Astrocyte of the cerebellum (primary cell): ENCODE measurements around the gene FERMT1.

Source experiments
- DNase-seq: peaks from one replicate; pipeline ENCODE4 v3.0.0-alpha.2; 2011; ENCODE audit warnings: low read depth
- H3K4me3 ChIP-seq: 2 replicates; pipeline ENCODE4 v1.5.1; 2011; ENCODE audit warnings: mild to moderate bottlenecking, low read depth, low read length, moderate library complexity
- in situ Hi-C: cut with HindIII; loops from 2 replicates; pipeline ENCODE4 v1.10.0; 2017; ENCODE audit warnings: low sequenced_read_pairs
- TF ChIP-seq, protein P1 (sequence below): IDR thresholded peaks from 2 replicates; pipeline ENCODE4 v1.5.1; 2012; ENCODE audit warnings: low read length, low read depth, moderate library complexity, mild to moderate bottlenecking; ENCODE audit errors: missing control alignments

The FERMT1 gene

DNA sequence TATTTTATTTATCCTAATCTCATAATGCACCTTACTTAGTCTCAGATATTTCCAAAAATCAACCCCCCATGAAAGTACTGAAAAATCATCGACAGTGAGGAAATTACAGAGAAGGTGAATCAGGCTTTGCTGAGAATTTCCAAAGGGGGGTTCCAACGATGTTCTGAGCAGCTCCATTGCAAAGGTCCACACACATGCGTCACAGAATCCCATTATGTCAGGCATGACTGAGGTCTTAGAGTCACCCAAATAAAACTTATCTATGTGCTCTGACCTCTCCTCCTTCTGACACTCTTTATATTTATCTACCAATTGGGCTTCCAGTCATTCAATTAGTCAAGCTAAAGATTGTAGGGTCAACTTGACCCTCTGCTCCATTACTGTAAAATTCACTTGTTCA, 56.2 kb downstream of the FERMT1 start:
- no peak for DNase-seq
- no peak overlapping the region for H3K4me3 ChIP-seq
- in situ Hi-C loops: no loop called here
- TF ChIP-seq, protein P1, sequence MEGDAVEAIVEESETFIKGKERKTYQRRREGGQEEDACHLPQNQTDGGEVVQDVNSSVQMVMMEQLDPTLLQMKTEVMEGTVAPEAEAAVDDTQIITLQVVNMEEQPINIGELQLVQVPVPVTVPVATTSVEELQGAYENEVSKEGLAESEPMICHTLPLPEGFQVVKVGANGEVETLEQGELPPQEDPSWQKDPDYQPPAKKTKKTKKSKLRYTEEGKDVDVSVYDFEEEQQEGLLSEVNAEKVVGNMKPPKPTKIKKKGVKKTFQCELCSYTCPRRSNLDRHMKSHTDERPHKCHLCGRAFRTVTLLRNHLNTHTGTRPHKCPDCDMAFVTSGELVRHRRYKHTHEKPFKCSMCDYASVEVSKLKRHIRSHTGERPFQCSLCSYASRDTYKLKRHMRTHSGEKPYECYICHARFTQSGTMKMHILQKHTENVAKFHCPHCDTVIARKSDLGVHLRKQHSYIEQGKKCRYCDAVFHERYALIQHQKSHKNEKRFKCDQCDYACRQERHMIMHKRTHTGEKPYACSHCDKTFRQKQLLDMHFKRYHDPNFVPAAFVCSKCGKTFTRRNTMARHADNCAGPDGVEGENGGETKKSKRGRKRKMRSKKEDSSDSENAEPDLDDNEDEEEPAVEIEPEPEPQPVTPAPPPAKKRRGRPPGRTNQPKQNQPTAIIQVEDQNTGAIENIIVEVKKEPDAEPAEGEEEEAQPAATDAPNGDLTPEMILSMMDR: no peak

DNA sequence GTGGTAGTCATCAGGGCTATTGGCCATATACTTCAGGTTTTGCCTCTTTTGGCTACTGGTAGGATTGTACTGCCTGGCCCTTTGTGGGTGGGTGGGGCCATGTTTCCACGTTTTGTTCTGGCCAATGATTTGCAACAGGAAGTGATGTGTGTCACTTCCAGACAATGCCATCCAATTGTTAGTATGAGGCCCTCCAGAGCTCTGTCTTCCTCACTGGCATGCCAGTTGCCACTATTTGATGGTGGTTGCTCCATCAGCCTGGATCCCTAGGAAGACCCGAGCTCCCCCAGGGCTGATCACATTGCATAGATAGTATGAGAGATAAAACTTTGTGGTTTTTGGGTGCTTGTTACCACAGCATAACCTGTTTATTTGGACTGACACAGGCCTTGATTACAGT, 61.3 kb downstream of the FERMT1 start:
- no peak for DNase-seq
- in situ Hi-C loops: no loop called here
- no peak overlapping the region for H3K4me3 ChIP-seq
- TF ChIP-seq, protein P1: no peak

DNA sequence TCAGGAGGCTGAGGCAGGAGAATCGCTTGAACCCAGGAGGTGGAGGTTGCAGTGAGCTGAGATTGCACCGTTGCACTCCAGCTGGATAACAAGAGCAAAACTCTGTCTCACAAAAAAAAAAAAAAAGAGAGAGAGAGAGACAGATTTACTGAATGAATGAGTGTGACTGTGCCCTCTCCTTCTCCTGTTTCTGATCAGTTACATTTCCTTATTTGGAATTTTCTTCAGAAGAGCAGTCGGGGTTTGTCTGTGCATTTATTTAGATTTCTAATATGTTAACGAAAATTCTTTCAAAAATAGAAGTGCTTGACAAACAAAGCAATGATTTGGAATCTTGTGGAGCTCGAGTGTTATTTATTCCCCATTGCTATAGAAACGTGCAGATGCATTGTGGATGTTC, 62.6 kb downstream of the FERMT1 start:
- in situ Hi-C loops: no loop called here
- H3K4me3 ChIP-seq: no peak overlapping the region
- DNase-seq: no peak
- TF ChIP-seq, protein P1: no peak

DNA sequence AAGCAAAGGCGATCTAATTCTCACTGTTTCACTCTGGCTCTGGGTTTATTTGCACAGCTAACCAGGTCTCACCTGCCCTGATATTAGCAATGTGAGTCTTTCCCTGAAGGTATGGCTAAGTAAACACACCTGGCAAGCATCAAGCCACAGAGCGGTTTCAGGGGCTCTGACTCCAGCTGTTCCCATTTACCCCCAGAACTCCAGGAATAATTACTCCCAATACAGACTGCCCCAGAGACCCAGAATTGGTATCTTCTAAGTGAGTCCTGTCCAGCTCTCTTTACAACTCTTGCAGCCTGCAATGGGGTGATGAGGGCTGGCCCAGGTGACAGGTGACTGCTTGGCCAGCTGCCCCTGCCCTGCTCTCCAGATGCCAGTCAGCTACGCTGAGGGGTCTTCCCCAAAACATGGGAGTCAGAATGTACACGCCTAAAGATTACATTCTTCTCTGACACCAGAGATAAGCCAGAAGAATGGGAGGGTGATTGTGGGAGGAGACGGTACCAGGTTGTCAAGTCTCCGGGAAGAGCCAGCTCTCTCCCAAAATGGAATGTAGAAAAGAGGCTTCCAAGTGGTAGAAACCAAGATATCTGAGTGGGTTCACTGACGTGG, 64.0 kb downstream of the FERMT1 start:
- DNase-seq: no peak
- H3K4me3 ChIP-seq: no peak overlapping the region
- TF ChIP-seq, protein P1: no peak
- in situ Hi-C loops: no loop called here

DNA sequence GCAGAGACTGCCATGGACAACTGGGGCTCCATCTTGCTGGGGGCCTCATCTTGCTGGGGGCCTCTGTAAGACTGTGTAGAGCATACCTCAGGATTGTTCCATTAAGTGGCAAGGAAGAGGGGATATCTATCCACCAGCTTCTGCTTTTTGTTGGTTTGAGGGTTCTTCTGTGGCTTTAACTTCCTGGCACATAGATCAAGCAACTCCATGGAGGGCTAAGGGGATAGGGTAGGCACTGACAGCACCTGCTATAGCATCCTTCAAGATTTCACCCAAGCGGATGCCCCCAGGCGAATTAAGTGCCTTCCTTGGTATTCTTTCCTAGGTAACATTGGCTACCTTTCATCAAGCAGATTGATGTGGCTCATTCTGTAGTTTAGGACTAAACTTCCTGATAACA, 65.1 kb downstream of the FERMT1 start:
- TF ChIP-seq, protein P1: no peak
- in situ Hi-C loops: no loop called here
- no peak overlapping the region for H3K4me3 ChIP-seq
- no peak for DNase-seq

DNA sequence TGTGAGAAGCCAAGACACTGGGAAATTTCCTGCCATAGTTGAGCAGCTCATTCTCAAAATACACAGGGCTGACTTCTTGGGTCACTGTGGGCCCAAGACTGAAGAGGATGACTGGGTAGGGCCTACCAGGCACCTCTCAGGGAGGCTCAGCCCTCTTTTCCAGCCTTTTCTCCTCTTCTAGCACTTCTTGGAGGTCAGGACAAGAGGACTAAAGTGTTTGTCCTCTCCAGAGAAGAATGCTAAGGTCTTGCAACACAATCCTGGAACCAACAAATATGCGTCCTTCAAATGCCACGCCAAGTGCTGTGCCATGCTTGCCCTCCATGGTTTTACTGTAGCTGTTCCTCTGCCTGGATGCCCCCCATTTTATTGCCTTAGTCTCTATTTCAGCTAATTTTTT, 65.7 kb downstream of the FERMT1 start:
- TF ChIP-seq, protein P1: no peak
- in situ Hi-C loops: no loop called here
- no peak for DNase-seq
- H3K4me3 ChIP-seq: no peak overlapping the region
